ENCODE data around the gene ELMO1.

ELMO1 gene

DNA sequence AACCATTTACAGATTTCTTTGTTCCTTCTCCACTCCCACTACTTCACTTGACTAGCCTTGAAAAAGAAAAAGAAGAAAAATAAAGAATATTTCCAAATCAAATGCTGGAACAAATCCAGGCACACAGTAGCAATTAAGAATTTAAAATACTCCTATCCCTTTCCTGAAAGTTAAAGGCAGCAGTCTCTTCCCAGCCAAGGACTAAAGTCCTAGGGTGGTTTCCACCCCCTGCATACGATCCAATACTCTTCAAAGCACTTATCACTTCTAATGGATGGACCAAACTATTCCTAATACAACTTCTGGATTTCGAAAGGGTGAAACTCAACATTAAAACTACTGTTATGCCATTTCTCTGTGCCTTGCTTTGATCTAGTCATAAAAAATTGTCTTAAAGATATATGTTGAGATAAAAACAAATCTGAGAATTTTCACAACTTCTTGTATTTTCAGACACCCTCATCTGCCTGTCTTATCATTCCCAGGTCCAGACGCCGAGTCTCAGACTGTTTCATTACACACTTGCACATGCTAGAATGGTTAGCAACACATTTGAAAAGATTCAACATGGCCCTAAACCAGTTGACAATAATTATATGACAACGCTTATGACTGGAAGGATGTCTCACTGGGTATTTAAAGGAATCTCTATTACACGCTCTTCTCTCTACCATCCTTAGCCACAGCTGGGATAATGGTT is 13.4 kb downstream of the ELMO1 start:
- in situ Hi-C loops (cut with HindIII; ENCODE audit: low pct_unique_long_range_greater_than_20kb, low sequenced_read_pairs): no loop called here
- DNase-seq (ENCODE audit: low read depth in 1 of 2, low spot score in 1 of 2): no peak
- no peak for TF ChIP-seq JUND (IDR thresholded peaks at IDR 0.05; ENCODE audit: low read depth)

DNA sequence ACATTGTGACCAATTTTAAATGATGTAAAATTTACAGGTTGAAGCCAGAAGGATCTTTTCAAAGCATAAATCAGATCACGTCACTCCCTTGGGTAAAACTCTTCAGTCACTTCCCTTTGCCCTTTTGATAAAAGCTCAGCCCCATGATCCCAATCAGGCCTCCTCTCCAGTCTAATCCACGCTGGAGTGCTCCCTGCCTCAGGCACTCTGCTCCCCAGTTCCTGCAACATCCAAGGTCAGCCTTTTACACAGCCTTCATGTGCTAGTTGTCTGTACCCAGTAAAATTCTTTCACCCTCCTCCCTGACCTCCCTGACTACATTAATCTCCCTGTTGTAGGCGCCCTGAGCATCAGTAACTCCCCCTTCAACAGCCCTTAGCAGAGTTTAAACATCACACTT is 14.1 kb downstream of the ELMO1 start:
- in situ Hi-C loops (cut with HindIII; ENCODE audit: low pct_unique_long_range_greater_than_20kb, low sequenced_read_pairs): no loop called here
- no peak for DNase-seq (ENCODE audit: low read depth in 1 of 2, low spot score in 1 of 2)
- TF ChIP-seq JUND (IDR thresholded peaks at IDR 0.05; ENCODE audit: low read depth): no peak

DNA sequence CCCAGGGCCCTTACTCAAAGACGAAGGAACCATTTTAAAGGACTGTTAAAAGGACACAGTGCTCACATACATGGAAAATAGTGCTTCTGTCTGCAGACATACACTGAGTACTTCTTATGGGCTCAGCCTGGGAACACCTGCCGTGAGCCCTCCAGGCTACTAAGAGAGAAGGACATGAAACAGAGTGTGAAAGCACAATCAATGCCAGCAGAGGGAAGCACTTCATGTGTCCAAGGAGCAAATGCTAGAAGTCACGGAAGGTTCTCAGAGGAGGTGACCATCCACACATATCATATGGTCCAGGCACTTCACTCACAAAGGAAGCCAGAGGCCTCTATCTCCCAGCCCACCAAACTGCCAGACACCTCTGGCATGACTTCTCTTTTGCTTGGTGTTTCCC is 15.5 kb downstream of the ELMO1 start:
- peak in 1 of 2 experiments; percentile 55 for DNase-seq (ENCODE audit: low read depth in 1 of 2, low spot score in 1 of 2)
- in situ Hi-C loops (cut with HindIII; ENCODE audit: low pct_unique_long_range_greater_than_20kb, low sequenced_read_pairs): no loop called here
- no peak for TF ChIP-seq JUND (IDR thresholded peaks at IDR 0.05; ENCODE audit: low read depth)

DNA sequence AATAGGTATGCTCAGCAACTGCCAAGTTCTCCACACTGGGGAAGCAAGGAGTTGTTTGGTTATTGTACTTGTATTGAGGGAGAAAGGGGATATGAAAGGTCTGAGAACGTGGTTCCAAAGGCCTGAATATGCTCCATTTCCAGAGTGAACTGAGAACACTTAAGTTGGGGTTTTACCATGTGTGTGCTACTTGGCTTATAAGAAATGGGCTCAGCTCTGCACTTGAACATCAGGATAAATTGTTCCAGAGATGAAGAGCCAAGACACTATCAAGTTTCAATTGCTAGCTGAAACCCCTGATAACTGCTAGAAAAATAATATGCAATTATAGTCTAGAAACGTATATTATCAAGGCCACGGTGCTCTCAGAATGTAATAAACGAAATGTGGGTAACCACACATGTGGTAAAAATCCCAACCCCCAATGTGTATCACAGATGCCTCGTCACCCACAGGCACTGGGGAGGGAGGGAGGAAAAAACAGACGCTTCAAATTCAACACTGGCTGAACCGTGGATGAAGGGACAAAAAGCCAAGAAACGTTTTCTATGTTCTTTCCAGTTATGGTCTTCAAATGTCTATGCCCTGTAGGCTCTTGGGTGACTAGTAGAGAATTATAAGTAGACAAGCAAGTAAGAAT is 16.3 kb downstream of the ELMO1 start:
- in situ Hi-C loops (cut with HindIII; ENCODE audit: low pct_unique_long_range_greater_than_20kb, low sequenced_read_pairs): no loop called here
- TF ChIP-seq JUND (IDR thresholded peaks at IDR 0.05; ENCODE audit: low read depth): no peak
- no peak for DNase-seq (ENCODE audit: low read depth in 1 of 2, low spot score in 1 of 2)

DNA sequence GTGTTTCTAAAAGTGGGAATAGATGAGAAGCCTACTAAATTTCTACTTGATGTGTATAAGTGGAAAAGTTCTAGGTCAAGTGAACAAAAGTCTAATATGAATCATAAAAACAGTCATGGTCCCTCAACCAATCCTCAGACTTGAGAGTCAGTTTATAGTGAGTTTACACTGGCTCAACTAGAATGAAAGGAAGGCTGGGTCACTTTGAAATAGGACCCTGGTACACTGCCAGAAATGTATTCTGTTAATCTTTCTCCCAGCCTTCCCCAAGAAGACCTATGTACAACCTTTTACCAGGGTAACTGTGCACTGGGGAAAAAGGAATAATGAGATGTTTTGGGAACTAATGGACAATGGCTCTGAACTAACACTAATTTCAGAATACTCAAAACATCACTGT is 17.3 kb downstream of the ELMO1 start:
- TF ChIP-seq JUND (IDR thresholded peaks at IDR 0.05; ENCODE audit: low read depth): no peak
- no peak for DNase-seq (ENCODE audit: low read depth in 1 of 2, low spot score in 1 of 2)
- in situ Hi-C loops (cut with HindIII; ENCODE audit: low pct_unique_long_range_greater_than_20kb, low sequenced_read_pairs): no loop called here

DNA sequence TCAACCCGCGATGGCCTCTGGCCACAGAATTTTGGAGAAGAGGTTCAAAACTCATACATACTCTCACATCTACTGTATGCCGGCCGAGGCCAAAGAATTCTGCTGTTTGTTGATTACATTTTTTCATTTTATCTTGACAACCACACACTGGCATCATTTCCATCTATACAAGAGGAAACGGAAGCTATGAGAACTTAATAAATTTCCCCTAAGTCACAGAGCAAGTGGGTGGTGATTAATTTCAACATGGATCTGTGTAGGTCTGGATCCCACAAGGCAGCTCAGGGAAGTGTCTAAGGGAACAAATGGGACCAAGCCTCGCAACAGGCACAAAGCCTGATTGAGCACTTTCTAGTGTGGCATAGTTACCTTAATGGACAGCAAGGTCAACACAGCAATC is 18.0 kb downstream of the ELMO1 start:
- no peak for TF ChIP-seq JUND (IDR thresholded peaks at IDR 0.05; ENCODE audit: low read depth)
- in situ Hi-C loops (cut with HindIII; ENCODE audit: low pct_unique_long_range_greater_than_20kb, low sequenced_read_pairs): no loop called here
- DNase-seq (ENCODE audit: low read depth in 1 of 2, low spot score in 1 of 2): no peak

DNA sequence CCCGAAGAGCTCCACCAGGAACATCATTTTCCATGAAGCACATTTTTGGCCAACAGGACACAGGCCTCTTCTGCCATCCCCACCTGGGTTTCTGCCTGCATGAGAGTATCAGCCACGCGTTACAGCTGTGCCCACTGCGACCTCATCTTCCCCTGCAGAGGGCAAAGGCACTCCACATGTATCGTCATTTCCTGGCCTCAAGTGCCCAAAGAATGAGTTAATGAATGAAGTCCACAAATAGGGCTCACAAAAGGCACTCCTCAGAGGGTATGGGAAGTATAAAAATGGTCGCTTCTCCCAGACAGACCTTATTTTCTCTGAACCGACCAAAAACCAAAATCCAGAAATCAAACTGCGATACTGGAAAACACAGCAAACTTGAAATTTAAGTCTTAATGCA is 18.5 kb downstream of the ELMO1 start:
- DNase-seq (ENCODE audit: low read depth in 1 of 2, low spot score in 1 of 2): no peak
- in situ Hi-C loops (cut with HindIII; ENCODE audit: low pct_unique_long_range_greater_than_20kb, low sequenced_read_pairs): no loop called here
- TF ChIP-seq JUND (IDR thresholded peaks at IDR 0.05; ENCODE audit: low read depth): no peak

DNA sequence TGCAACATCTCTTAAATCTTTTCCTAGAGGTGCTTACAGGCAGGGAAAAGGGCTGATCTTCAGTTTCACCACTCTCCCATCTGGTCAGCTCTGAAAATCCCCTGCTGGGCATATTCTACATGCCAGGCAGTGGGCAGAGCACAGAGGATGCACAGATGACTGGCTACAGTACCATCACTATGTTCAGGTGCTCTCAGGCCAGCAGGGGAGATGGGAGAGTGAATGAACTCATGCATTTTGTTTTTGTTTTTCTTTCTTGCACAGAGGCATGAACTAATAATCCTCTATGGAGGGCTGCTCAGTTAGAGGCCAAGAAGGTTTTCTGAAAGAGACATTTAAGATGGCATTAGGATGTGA is 19.3 kb downstream of the ELMO1 start:
- no peak for DNase-seq (ENCODE audit: low read depth in 1 of 2, low spot score in 1 of 2)
- no peak for TF ChIP-seq JUND (IDR thresholded peaks at IDR 0.05; ENCODE audit: low read depth)
- in situ Hi-C loops (cut with HindIII; ENCODE audit: low pct_unique_long_range_greater_than_20kb, low sequenced_read_pairs): no loop called here

DNA sequence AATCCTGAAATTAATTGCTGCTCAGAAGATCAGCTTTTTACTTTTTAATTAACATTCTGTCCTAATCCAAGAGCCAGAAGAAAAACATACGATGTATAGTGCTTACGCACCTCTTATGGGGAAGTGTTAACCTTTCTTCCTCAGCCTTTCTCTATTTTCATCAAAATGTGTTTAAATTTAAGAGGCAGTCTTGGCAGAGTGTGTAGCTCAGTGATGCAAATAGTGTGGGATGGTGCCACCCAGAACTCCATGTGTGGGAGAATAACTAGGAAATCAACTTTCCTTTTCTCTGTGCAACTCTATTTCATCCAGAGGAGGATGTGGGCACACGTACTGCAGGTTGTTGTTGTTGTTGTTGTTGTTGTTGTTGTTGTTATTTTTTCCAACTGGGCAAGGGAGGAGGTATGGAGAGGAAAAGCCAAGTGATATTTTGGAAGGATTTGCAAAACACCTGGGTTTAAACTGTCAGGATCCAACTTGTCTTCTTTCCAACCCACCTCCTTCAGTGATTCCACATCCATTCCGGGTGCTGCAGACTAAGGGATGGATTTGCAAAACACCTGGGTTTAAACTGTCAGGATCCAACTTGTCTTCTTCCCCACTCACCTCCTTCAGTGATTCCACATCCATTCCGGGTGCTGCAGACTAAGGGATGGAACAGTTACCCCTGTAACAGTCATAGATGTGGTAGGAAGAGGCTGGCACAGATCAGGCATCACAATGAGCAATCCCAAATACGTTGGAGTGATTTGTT is 19.8 kb downstream of the ELMO1 start:
- in situ Hi-C loops (cut with HindIII; ENCODE audit: low pct_unique_long_range_greater_than_20kb, low sequenced_read_pairs): no loop called here
- no peak for DNase-seq (ENCODE audit: low read depth in 1 of 2, low spot score in 1 of 2)
- no peak for TF ChIP-seq JUND (IDR thresholded peaks at IDR 0.05; ENCODE audit: low read depth)

DNA sequence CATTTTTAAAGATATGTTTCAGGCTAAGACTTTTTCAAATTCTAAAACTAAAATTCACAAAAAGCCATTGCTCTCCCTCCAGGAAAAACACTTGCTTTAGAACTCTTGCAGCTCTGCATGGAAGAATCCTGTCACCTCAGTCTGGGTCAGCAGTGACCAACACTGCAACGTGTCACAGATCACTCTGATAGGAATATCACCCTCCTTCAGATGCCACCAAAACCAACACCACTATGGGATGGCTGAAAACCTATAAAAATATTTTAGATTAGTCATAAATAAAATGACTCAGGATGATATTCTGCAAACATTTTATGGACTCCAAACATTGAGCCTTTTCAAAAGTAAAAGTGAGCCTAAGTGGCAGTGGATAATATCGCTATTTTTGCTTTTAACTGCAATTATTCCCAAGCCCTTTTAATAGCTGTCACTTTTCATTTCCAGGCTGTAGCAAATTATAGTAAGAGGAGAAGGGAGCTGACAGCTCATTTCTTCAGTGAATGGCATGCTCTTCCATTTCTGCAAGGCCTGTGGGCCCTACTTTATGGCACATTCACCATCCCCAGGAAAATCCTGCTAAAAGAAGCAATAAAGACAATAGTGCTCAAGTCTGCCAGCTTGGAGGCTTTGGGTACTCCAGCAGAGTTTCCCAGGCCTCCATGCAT is 21.3 kb downstream of the ELMO1 start:
- DNase-seq (ENCODE audit: low read depth in 1 of 2, low spot score in 1 of 2): no peak
- in situ Hi-C loops (cut with HindIII; ENCODE audit: low pct_unique_long_range_greater_than_20kb, low sequenced_read_pairs): no loop called here
- TF ChIP-seq JUND (IDR thresholded peaks at IDR 0.05; ENCODE audit: low read depth): no peak

DNA sequence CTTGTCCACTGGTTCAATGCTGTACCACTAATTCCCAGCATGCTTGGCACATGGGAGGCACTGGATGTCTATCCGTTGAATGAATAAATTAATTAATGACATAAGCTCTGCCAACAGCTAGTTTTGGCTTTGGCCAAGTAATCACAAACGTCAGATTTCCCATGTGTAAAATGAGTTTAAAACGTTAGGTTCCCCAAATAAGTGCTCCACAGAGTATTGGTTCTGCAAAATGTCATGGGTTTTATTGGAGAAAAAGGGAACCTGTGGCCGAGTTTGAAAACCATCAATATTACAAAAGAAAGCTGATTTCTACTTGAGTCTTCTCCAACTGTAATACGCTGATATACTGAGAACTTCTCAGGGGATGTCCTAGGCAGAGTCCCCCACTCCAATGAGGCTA is 23.2 kb downstream of the ELMO1 start:
- TF ChIP-seq JUND (IDR thresholded peaks at IDR 0.05; ENCODE audit: low read depth): no peak
- in situ Hi-C loops (cut with HindIII; ENCODE audit: low pct_unique_long_range_greater_than_20kb, low sequenced_read_pairs): no loop called here
- no peak for DNase-seq (ENCODE audit: low read depth in 1 of 2, low spot score in 1 of 2)

DNA sequence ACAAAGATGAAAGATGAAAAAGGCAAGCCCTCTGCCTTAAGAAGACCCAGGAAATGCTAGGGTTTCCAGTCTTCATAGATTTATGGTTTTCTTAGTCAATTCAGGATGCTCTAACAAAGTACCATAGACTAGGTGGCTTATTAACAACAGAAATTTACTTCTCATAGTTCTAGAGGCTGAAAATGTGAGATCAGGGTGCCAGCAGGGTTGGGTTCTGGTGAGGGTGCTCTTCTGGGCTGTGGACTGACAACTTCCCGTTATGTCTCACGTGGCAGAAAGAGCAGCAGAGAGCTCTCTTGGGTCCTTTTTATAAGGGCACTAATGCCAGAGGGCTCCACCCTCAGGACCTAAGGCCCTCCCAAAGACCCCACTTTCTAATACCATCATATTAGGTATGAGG is 23.7 kb downstream of the ELMO1 start:
- no peak for TF ChIP-seq JUND (IDR thresholded peaks at IDR 0.05; ENCODE audit: low read depth)
- in situ Hi-C loops (cut with HindIII; ENCODE audit: low pct_unique_long_range_greater_than_20kb, low sequenced_read_pairs): no loop called here
- DNase-seq (ENCODE audit: low read depth in 1 of 2, low spot score in 1 of 2): no peak

DNA sequence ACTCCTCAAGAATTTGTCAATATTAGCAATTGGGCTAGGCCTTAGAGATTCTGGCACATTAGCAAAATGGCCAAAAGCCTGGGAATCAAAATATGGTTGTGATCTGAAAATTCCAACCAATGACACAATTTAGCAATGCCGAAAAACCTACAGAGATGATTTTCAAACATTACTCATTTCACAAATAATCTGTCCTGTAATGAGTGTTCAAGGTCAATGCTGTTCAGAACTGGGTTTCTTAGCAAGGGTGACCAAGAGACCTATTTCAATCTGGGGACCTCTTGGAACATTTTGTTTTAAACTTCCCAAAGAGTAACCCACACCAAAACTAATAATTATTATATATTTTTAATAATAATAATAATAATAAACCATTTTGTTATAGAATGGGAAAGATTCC is 24.1 kb downstream of the ELMO1 start:
- DNase-seq (ENCODE audit: low read depth in 1 of 2, low spot score in 1 of 2): no peak
- in situ Hi-C loops (cut with HindIII; ENCODE audit: low pct_unique_long_range_greater_than_20kb, low sequenced_read_pairs): no loop called here
- TF ChIP-seq JUND (IDR thresholded peaks at IDR 0.05; ENCODE audit: low read depth): no peak
